ENCODE measurements around the gene OR2T34.
"Not testable (repeated sequence)": the region's sequence is repeated elsewhere in the genome, so short reads cannot be mapped to it uniquely, and the experiment has no call there.

The OR2T34 gene

GRCh38 chr1:248574657-248575056, at the start of gene OR2T34:
Gene OR2T34, minus strand, starts transcription at chr1:248574757. Its CDS starts 0 bp downstream, at chr1:248574757.
- not testable (repeated sequence) for DNase-seq

GRCh38 chr1:248622570-248623001, 48.0 kb upstream of the OR2T34 start:
- DNase-seq: no peak

GRCh38 chr1:248621770-248622169, 47.2 kb upstream of the OR2T34 start:
- no peak for DNase-seq

GRCh38 chr1:248618878-248619277, 44.3 kb upstream of the OR2T34 start:
- no peak for DNase-seq

- DNase-seq: no peak
Measured at GRCh38 chr1:248618119-248618518, 43.6 kb upstream of the OR2T34 start.

- no peak for DNase-seq
Measured at GRCh38 chr1:248613742-248614141, 39.2 kb upstream of the OR2T34 start.

- no peak for DNase-seq
Measured at GRCh38 chr1:248611883-248612414, 37.4 kb upstream of the OR2T34 start.

- no peak for DNase-seq
Measured at GRCh38 chr1:248610301-248610700, 35.7 kb upstream of the OR2T34 start.

GRCh38 chr1:248599396-248599795, 24.8 kb upstream of the OR2T34 start:
- no peak for DNase-seq

- no peak for DNase-seq
Measured at GRCh38 chr1:248597589-248597988, 23.0 kb upstream of the OR2T34 start, which contains the start of gene OR2T10. Gene OR2T10, minus strand, starts transcription at chr1:248597700. Its CDS starts 3,932 bp downstream, at chr1:248593768.

GRCh38 chr1:248596615-248597014, 22.1 kb upstream of the OR2T34 start:
- DNase-seq: no peak

GRCh38 chr1:248593226-248593625, 18.7 kb upstream of the OR2T34 start:
- no peak for DNase-seq

GRCh38 chr1:248592655-248593054, 18.1 kb upstream of the OR2T34 start:
- no peak for DNase-seq

GRCh38 chr1:248590055-248590454, 15.5 kb upstream of the OR2T34 start:
- DNase-seq: no peak

GRCh38 chr1:248589334-248589733, 14.8 kb upstream of the OR2T34 start:
- DNase-seq: no peak

GRCh38 chr1:248585266-248585665, 10.7 kb upstream of the OR2T34 start:
- DNase-seq: no peak

- no peak for DNase-seq
Measured at GRCh38 chr1:248576260-248576980, 1.9 kb upstream of the OR2T34 start.

GRCh38 chr1:248573856-248574255, 701 bp downstream of the OR2T34 start:
- not testable (repeated sequence) for DNase-seq

GRCh38 chr1:248572049-248572448, 2.5 kb downstream of the OR2T34 start:
- DNase-seq: not testable (repeated sequence)

GRCh38 chr1:248570811-248571210, 3.7 kb downstream of the OR2T34 start:
- DNase-seq: not testable (repeated sequence)

- DNase-seq: not testable (repeated sequence)
Measured at GRCh38 chr1:248569049-248569448, 5.5 kb downstream of the OR2T34 start.

- not testable (repeated sequence) for DNase-seq
Measured at GRCh38 chr1:248565530-248566373, 8.8 kb downstream of the OR2T34 start.

GRCh38 chr1:248562672-248563071, 11.9 kb downstream of the OR2T34 start, which contains the start of gene OR2T29:
Gene OR2T29, minus strand, starts transcription at chr1:248562772. Its CDS starts 3,281 bp downstream, at chr1:248559491.
- DNase-seq: not testable (repeated sequence)
